SK-N-SH treated with all-trans-retinoic acid at 6 μM for 48 hours (cell line): Measurements from ENCODE around the gene CEBPB.

Experiments used
- ARNTL ChIP-seq: fragments of 450-650 bp; formaldehyde crosslinking; IDR thresholded peaks from 2 replicates; pipeline ENCODE4 v1.5.0; 2020; ENCODE audit warnings: low read depth, mild to moderate bottlenecking, moderate library complexity, borderline replicate concordance
- ESRRG ChIP-seq: fragments of 250-450 bp; sonication (Bioruptor Pico); IDR thresholded peaks from 2 replicates; pipeline ENCODE4 v1.6.1; 2021; ENCODE audit warnings: mild to moderate bottlenecking
- OSR1 ChIP-seq: fragments of 250-450 bp; sonication (Bioruptor Pico); IDR thresholded peaks from 2 replicates; pipeline ENCODE4 v1.8.0; 2022; ENCODE audit warnings: moderate library complexity, mild to moderate bottlenecking, inconsistent platforms
- POU6F1 ChIP-seq: fragments of 250-450 bp; sonication (Bioruptor Pico); IDR thresholded peaks from 2 replicates; pipeline ENCODE4 v1.8.0; 2021; ENCODE audit warnings: low read depth, mild to moderate bottlenecking, moderate library complexity, borderline replicate concordance
- PPARA ChIP-seq: fragments of 250-450 bp; sonication (Bioruptor Pico); IDR thresholded peaks from 2 replicates; pipeline ENCODE4 v1.5.0; 2020; ENCODE audit warnings: mild to moderate bottlenecking, borderline replicate concordance
- RARB ChIP-seq: fragments of 250-450 bp; sonication (Bioruptor Pico); IDR thresholded peaks from 2 replicates; pipeline ENCODE4 v1.8.0; 2021; ENCODE audit warnings: mild to moderate bottlenecking, moderate library complexity
- ZNF8 ChIP-seq: fragments of 450-650 bp; formaldehyde crosslinking; IDR thresholded peaks from 2 replicates; pipeline ENCODE4 v1.5.0; 2020; ENCODE audit warnings: mild to moderate bottlenecking, moderate library complexity

GRCh38 chr20:50215926-50216325 is 25.3 kb downstream of the CEBPB start:
- TF ChIP-seq ZNF8 (CRISPR knock-in tag) (no peak), ARNTL (CRISPR knock-in tag) (no peak), RARB (no peak), POU6F1 (no peak), ESRRG (CRISPR knock-in tag) (no peak), PPARA (no peak), OSR1 (CRISPR knock-in tag) (no peak)
